Amniotic stem cell (primary cell): ENCODE data around the gene CHMP5.
"Not testable (repeated sequence)": the region's sequence is repeated elsewhere in the genome, so short reads cannot be mapped to it uniquely, and the experiment has no call there.

Source experiments
- DNase-seq: peaks from one replicate; lab custom pipeline; 2025; lab: John Stamatoyannopoulos, UW

The CHMP5 gene

DNA sequence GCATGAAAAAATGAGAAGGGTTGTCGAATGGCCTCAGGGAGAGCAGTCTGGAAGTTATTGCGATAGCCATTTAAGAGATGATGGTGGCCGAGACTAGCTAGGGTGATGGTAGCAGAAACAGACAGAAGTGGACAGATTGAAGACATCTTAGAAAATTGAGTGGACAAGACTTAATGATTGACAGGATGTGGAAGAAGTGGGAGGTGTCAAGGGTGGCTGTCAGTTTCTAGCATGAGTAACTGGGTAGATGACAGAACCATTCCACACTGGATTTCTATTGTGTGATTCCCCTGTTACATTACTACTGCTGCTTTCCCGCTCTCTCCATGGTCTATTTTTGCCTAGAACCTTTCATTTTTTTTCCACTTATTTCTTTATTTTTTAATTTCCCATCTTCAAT, 12.6 kb downstream of the CHMP5 start:
- DNase-seq = no peak

DNA sequence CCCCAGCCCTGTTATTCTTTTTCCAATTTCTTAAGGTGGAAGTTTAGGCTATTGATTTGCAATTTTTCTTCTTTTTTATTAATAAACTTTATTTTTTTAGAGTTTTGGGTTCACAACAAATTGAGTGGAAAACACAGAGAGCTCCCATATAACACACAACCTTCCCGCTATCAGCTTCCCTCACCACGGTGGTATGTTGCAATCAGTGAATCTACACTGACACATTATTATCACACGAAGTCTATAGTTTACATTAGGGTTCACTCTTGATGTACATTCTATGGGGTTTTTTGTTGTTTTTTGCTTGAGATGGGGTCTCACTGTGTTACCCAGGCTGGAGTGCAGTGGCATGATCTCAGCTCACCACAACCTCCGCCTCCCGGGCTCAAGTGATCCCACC, 20.7 kb downstream of the CHMP5 start:
- DNase-seq = no peak

DNA sequence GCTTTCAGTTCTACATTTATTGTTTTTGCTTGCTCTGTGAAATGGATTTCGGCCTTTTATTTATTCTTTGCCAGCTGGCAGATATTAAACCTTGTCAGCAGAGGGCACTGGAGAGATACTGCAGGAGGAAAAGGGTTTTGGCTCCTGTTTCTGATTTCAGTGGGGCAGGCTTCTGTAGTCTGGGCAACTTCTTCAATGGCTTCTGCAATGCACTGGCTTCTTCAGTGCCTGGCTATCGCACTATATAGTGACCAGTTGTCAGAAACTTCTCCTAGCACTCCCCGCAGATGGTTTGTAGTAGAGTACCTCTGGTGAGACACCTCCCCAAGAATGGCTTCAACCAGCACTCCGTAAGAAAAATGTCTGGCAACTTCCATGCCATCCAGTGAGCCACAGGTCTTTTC, 22.2 kb downstream of the CHMP5 start:
- DNase-seq = peak; percentile 47

DNA sequence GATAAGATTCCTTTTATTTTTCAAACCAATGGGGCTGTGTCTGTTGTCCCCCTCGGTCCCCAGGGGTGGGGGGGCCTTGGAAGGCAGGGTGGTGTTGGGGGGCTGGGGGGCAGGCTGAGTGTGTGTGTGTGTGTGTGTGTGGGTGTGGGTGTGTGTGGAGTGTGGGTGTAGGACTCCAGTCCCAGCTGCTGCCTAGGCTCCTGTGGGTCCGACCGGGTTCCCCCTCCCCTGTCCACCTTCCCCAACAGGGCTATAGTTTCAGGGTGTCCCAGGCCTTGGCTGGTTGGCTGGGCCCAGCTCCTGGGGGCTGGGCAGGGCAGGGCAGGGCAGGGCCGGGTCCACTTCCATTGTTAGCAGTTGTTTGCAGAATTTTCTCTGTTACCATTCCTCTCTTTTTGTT, 23.4 kb downstream of the CHMP5 start:
- DNase-seq = no peak

DNA sequence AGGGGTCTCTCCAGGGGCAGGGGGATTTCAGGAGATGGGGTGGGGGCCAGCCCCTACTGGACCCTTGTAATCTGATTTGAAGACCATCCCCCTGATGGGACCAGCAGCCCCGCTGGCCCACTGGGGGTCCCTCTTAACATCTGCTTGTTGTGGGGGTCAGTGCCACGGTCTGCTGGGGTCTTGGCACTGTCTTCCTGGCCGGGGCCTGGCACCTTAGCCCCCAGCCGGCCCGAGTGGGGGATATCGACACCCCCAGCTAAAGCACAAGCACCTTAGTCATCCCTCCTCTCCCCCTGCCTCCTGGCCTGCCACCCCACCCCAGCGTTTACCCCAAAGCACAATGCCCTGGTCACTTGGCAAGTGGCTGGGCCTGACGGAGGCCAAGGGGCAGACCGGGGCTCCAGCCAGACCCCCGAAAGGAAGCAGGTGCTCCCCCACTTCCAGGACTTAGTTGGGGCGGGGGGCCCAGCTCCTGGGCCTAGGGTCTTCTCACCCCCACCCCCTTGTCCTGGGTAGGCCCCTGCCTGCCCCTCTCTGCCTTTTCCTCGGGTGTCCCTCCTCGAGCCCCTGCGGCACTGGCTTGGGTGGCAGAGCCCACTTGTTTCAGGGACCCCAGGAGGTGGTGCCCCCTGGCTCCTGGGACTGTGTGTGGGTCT, 24.1 kb downstream of the CHMP5 start:
- DNase-seq = no peak

DNA sequence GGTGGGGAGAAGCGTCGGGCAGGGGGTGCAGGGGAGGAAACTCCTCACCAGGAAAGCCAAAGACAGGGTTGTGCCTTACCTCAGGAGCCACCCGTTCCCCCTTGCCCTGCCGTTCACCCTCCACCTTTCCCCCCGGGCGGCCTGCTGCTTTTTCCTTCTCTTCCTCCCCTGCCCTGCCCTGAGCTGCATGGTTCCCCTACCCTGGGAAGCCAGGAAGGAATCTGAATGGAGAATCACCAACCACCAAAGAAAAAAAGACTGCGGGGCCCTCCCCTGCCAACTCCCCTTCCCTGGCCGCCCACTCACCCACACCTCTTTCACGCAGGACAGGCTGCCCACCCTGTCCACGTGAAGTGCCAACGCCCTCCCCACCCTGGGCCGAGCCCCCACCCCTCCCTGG, 24.6 kb downstream of the CHMP5 start:
- no peak for DNase-seq

DNA sequence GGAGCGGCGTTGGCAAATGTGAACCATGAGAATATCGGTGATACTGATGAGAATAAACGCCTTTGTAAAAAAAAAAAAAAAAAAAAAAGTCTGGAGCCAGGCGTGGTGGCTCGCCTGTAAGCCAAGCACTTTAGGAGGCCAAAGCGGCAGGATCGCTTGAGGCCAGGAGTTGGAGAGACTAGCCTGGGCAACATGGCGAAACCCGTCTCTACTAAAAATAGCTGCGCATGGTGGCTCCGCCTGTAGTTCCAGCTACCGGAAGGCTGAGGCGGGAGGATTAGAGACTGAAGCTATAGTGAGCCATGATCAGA, 25.0 kb downstream of the CHMP5 start:
- no peak for DNase-seq

DNA sequence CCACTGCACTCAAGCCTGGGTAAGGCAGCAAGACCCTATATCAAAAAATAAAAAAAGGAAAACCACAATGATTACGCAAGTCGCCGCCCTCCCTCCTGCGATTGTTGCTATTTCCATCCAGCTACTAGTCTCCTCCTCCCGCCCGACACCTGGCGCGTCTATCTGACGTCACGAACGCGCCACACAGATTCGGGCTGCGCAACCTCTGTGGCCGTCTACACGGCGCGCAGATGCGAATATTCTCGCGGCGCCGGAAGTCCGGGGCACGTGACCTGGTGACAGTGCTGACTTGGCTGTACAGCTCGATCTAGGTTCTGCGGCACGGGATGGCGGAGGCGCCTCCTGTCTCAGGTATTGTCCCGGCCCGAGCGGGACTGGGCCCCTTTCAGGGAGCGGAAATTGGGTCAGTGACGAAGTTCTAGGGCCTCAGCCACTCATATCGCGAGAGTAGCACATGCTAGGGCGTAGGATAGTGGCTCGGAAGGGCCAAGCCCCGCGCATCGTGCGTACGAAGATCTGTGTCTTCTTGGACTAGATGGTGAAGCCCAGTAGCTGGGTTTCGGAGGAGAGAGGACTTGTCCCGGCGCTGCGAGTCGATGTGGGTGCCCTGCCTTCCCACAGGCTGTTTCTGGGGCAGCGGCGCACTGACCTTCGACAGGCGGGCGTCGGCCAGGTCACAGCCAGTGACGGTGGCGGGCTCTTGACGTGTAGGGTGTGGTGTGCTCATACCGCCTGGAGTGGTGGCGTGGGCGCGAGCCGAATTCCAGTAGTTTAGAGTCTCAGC, 25.6 kb downstream of the CHMP5 start, which contains the start of gene NFX1:
Gene NFX1, plus strand, starts transcription at position 270 of the 784 bp plus-strand sequence. Its CDS starts 57 bp downstream, at position 327.
- DNase-seq = peak; percentile 87

DNA sequence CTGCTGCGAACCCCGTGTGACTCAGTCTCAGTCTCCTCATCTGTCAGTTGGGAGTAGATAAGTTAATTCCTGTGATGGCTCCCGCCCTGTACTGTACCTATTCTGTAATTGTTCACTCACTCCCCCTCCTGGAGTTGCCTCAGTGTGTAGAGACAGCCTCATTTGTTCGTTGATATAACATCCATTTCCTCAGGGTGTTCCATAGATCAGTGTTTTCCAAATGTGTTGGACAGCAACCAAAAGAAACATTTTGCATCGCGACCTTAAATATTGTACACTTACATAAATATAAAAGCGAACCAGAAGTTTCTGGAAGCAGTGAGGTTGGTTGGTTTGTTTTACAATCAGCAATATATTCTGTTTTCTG, 26.2 kb downstream of the CHMP5 start:
- DNase-seq = no peak

DNA sequence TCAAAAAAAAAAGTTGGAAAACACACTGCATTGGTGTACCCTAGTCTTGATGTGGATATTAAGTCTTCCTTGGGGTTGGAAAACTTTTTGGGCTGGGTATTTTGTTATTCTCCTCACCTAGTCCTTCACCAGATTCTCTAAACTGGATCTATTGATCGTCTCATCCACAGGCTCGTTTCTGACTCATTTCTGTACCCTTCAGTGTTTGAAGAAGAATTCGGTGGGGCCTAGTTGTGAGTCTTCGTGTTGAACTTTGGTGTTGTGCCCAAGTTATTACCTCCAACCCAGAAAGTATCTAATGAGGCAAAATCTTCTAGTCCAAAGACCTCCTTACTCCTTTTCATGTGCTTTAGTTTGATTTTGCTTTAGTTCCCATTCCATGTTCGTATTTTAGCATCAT, 27.1 kb downstream of the CHMP5 start:
- DNase-seq = no peak

DNA sequence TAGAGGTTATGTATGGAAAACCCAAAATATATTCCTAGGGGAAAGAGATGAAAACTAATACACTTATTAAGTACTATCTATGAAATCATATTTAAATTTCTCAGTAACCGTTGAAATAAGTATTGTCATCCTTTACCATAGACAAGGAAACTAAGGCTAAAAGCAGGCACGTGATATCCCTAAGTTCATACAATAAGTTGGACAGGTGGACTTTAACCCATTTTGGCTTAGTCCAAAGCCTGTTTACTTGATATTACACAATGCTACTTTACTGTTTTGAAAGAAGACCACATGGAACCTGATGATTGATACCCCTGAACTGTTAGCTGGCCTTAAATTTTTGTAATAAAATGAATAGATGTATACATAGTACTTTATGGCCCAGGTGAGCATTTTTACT, 28.9 kb downstream of the CHMP5 start:
- DNase-seq = no peak

DNA sequence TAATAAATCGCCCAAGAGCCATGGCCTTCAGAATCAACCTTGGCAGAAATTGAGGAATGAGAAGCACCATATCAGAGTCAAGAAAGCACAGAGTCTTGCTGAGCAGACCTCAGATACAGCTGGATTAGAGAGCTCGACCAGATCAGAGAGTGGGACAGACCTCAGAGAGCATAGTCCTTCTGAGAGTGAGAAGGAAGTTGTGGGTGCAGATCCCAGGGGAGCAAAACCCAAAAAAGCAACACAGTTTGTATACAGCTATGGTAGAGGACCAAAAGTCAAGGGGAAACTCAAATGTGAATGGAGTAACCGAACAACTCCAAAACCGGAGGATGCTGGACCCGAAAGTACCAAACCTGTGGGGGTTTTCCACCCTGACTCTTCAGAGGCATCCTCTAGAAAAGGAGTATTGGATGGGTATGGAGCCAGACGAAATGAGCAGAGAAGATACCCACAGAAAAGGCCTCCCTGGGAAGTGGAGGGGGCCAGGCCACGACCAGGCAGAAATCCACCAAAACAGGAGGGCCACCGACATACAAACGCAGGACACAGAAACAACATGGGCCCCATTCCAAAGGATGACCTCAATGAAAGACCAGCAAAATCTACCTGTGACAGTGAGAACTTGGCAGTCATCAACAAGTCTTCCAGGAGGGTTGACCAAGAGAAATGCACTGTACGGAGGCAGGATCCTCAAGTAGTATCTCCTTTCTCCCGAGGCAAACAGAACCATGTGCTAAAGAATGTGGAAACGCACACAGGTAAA, 30.0 kb downstream of the CHMP5 start:
- no peak for DNase-seq

DNA sequence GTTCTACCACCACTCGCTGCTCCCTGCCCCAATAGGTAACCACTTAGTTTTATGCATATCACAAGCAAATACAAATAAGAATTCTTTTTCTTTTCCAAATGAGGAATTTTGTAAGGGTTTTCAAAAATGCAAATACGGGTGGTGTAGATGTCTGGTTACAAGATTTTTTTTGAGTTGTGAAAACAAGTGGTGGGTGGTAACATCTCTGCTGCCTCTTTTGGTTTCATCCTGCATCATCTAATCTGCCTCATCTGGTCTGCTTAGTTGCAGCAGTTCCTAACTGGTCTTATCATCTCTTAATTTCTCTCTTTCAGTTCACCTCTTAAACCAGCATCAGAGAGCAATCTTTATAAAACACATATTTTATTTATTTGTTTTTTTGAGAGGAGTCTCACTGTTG, 30.7 kb downstream of the CHMP5 start:
- DNase-seq = no peak

DNA sequence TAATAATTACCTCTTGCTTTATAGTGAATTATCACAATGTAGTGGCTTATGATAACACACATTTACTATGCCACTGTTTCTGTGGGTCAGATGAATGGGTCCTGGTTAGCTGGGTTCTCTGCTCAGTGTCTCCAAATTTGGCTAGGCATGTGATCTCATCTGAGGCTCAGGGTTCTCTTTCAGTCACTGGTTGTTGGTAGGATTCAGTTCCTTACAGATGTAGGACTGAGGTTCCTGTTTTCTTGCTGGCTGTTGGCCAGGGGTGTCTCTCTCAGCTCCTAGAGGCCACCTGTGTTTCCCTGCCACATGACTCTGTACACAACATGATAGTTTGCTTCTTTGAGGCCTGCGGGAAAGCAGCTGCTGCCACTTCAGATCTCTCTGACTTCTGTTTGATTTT, 32.6 kb downstream of the CHMP5 start:
- no peak for DNase-seq

DNA sequence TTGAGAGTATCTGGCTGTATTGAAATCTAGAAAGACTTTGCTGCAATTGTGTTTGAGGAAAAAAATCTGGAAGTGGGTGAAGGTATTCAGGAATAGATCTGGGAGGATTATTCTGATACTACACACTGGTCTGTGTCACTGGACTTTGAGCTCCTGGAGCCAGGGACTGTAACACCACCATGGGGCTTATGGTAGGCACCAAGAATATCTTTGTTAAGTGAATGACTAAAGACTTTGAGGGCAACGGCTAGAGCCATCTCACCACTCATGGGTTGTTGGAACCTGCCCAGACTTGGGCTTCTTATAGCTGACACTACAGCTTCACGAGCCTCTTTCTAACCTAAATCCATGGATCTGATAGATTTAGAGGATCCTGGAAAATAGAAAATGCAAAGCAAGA, 35.7 kb downstream of the CHMP5 start:
- no peak for DNase-seq

DNA sequence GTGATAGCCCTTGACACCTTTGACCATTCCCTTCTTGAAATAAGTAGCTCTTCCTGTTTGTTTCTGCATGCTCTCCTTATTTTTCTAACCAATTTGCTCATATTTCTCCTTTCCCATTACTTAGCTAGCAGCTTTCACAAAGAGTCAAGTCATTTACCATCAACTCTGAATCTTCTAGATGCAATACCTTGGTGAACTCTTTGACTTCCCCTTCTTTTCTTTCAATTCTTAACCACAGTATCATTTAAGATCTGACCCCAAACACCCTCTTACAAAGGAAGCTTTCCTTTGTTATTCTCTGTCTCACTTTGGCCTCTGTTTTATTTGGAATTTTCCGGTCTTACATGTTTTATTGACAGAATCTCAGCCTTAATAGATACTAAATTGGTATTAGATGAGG, 39.5 kb downstream of the CHMP5 start:
- no peak for DNase-seq

DNA sequence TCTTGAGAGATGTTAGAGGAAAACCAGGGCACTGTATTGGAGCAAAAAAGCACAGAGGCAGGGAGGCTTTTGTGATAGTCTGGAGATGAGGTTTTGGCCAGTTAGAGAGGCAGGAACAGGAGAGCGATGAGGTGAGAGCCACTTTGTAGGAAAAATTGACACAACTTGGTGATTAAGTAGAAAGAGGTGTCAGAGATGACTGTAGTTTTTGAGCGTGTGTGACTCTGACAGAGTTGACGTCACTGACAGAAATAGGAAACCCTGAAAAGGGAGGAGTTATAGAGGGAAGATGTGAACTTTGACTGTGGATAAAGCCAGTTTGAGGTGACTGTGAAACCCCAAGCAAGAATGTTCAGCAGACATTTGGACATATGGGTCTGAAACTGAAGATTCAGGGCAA, 41.2 kb downstream of the CHMP5 start:
- no peak for DNase-seq

DNA sequence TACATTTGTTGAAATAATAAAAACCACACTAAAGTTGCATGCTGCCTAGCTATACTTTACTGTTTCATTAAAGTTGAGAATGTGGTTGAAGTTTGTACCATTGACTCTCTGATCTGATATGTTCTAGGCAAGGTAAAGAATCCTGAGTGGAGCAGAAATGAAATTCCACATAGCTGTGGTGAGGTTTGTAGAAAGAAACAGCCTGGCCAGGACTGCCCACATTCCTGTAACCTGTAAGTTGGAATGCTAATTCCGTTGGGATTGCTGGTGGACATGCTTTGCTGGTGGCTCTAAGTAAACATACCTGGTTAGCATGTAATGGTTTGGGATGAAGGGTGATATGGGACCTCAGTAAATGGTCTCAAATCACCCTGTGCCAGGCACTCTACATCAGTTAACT, 42.2 kb downstream of the CHMP5 start:
- DNase-seq = no peak

DNA sequence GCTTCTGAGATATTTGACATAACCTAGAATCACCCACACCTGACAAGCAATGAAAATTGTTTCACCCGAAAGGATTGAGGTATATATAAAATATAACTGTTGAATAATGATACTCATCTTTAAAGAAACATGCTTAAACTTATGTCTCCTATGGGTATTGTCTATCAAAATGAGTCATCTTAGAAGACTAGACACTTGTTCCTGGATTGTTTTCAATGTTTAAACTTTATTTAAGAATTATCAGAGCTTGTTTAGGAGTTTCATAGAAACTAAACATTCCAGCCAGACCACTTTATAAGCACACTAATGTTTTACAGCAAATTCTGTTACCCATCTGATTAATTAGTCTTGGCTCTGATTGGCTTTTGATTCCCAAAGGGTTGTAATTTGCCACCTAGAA, 45.1 kb downstream of the CHMP5 start:
- DNase-seq = no peak

DNA sequence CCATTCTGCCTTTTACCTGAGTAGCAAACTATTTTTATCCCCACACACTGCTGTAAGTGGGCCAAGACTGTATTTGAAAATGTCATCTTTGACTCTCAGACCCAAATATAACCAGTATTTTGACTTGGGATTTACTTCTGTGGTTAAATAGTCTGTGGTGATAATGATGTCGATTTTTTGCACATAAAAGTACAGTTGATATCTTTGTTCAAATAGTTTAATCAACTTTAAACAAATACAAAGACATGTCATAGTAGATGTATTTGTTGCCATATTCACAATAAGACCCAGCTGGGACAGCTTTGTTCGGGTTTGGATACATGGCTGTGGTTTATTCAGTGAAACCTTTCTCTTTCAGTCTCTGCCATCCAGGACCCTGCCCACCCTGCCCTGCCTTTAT, 45.9 kb downstream of the CHMP5 start:
- DNase-seq = no peak

DNA sequence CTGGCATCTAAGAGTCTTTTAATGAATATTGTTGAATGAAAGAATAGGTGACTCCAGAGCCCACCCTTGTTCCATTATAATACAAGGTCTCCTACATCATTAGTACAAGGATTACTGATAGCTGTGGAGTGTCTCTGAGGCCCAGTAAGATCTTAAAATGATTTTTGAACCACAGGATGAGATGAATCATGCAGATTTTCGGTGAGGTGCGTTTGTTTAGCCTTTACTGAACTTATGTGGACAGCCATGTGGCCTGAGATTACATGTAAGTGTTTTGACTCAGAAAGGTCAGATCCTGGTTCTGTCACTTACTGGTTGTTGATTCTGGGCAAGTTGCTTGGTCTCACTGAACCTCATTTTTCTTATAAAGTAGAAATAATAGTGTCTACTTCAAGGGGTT, 47.1 kb downstream of the CHMP5 start:
- no peak for DNase-seq

DNA sequence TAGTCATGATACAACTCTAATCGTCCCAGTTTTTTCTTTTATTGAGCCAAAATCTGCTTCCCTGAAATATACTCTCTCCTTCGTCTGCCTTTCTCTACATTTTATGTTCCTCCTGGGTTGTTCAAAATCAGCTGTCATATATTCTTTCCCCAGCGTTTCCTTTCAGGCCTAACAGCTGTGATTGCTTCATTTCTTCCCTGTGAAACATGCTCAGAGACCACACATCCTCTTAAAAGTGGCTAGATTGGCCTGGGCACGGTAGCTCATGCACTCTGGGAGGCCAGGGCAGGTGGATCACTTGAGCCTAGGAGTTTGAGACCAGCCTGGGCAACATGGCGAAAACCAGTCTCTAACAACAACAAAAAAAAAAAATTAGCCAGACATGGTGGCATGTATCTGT, 50.5 kb downstream of the CHMP5 start:
- no peak for DNase-seq

DNA sequence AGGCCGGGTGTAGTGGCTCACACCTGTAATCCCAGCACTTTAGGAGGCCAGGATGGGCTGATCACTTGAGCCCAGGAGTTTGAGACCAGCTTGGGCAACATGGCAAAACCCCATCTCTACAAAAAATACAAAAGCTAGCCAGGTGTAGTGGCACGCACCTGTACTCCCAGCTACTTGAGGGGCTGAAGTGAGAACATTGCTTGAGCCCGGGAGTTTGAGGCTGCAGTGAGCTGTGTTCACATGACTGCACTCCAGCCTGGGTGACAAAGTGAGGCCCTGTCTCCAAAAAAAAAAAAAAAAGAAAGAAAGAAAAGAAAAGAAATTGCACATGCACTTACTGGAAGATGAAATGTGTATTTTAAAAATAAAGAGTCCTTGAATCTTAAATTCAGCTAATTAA, 52.3 kb downstream of the CHMP5 start:
- DNase-seq = not testable (repeated sequence)
